A673 (cell line): ENCODE measurements around the gene SIK3.

Experiments
- CTCF ChIP-seq: fragments of 300-800, 200-600 bp; sonication (generic); conservative IDR thresholded peaks from 2 replicates; pipeline ENCODE4 v1.5.1; 2017; ENCODE audit warnings: low read depth, mild to moderate bottlenecking, antibody characterized with exemption, low read length, moderate library complexity, mixed read lengths
- EZH2 ChIP-seq: fragments of 200-600 bp; sonication (generic); IDR thresholded peaks from 2 replicates; pipeline ENCODE4 v1.6.1; 2017; ENCODE audit warnings: borderline replicate concordance, low read depth, mild to moderate bottlenecking, mixed read lengths, antibody characterized with exemption, low read length; ENCODE audit not compliant: poor library complexity, severe bottlenecking

GRCh38 chr11:116800610-116801009 is 297.6 kb downstream of the SIK3 start:
- no peak for TF ChIP-seq CTCF
- no peak for TF ChIP-seq EZH2
